Measurements from ENCODE around the gene DOCK2. TPM values are rescaled to one million over a fixed set of nuclear protein-coding genes. Genes with fewer than 3 reads are reported as not detected.

The DOCK2 gene
- polyA plus RNA-seq, 2 of the 4 experiments (the other 2 are of a cell fraction): 2.1 to 4.6 TPM

DNA sequence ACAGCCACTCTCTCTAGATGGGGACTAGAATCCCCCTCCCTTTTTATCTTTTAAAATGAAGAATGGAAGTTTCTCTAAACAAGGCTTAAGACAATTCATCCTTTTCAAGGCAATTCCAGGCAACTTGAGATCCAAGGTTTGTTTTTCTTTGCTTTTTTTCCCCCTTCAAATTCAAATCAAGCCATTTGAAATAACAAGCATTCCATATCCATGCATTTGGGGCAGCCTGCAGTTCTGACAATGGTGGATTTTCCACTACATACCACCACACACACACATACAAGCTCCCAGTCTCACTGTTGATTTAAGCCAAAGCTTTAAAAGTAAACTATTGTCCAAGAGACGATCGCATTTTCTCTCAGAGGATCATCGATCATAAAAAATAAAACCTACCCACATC, 342.8 kb downstream of the DOCK2 start:
- Histone ChIP-seq H3K4me3 (peak overlapping the region; percentile 38), H3K4me2 (peak overlapping the region; percentile 74), H3K4me1 (peaks cover 18% of the 10 kb centered on the region), H3K9me3 (no peaks in the 10 kb centered on the region), H3K27ac (peak overlapping the region; percentile 34 to 72; a peak in 5 of 6 replicates)
- DNase-seq (ENCODE audit: low read depth in 1 of 2, low spot score in 1 of 2) (no peak), FAIRE-seq (no peak), ATAC-seq (peak; percentile 17 to 23; a peak in 4 of 6 replicates)
- CTCF ChIA-PET: interaction anchor here (0.6 to 3.0 kb wide), 109 partner anchors 9 to 1299 kb away, joined by 3 to 59 read pairs (median 5); partner anchors contain the start of gene SPDL1
- WGBS (ENCODE audit: missing lambda C conversion rate): 17% methylated on average over 3 of the region's 3 CpGs
- POLR2A ChIA-PET: interaction anchor here (0.8 to 1.8 kb wide), 3 partner anchors 273 to 396 kb away, joined by 3 to 10 read pairs (median 8); partner anchors contain the start of gene SPDL1
- TF ChIP-seq, protein P1, sequence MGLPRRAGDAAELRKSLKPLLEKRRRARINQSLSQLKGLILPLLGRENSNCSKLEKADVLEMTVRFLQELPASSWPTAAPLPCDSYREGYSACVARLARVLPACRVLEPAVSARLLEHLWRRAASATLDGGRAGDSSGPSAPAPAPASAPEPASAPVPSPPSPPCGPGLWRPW (IDR thresholded peaks at IDR 0.05): no peak
- TF ChIP-seq POLR2A (IDR thresholded peaks at IDR 0.05; ENCODE audit: low read length) (no peak), POLR2AphosphoS2 (conservative IDR thresholded peaks at IDR 0.05; ENCODE audit: low read length) (no peak), SMC3 (IDR thresholded peaks at IDR 0.05) (no peak), MAZ (IDR thresholded peaks at IDR 0.05; ENCODE audit: borderline replicate concordance, low read depth, low read length) (no peak), JUN (IDR thresholded peaks at IDR 0.05) (no peak), EHMT2 (IDR thresholded peaks at IDR 0.05; ENCODE audit: low read depth) (no peak), FOXS1 (CRISPR knock-in tag; IDR thresholded peaks at IDR 0.05) (no peak), RCOR1 (IDR thresholded peaks at IDR 0.05; ENCODE audit: low read depth, low read length) (no peak), SREBF2 (IDR thresholded peaks at IDR 0.05) (no peak)
- TF ChIP-seq, protein P2, sequence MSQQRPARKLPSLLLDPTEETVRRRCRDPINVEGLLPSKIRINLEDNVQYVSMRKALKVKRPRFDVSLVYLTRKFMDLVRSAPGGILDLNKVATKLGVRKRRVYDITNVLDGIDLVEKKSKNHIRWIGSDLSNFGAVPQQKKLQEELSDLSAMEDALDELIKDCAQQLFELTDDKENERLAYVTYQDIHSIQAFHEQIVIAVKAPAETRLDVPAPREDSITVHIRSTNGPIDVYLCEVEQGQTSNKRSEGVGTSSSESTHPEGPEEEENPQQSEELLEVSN (IDR thresholded peaks at IDR 0.05; ENCODE audit: borderline replicate concordance, low read depth): no peak
- TF ChIP-seq, protein P3, sequence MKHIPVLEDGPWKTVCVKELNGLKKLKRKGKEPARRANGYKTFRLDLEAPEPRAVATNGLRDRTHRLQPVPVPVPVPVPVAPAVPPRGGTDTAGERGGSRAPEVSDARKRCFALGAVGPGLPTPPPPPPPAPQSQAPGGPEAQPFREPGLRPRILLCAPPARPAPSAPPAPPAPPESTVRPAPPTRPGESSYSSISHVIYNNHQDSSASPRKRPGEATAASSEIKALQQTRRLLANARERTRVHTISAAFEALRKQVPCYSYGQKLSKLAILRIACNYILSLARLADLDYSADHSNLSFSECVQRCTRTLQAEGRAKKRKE (CRISPR knock-in tag; IDR thresholded peaks at IDR 0.05; ENCODE audit: low read depth): no peak

DNA sequence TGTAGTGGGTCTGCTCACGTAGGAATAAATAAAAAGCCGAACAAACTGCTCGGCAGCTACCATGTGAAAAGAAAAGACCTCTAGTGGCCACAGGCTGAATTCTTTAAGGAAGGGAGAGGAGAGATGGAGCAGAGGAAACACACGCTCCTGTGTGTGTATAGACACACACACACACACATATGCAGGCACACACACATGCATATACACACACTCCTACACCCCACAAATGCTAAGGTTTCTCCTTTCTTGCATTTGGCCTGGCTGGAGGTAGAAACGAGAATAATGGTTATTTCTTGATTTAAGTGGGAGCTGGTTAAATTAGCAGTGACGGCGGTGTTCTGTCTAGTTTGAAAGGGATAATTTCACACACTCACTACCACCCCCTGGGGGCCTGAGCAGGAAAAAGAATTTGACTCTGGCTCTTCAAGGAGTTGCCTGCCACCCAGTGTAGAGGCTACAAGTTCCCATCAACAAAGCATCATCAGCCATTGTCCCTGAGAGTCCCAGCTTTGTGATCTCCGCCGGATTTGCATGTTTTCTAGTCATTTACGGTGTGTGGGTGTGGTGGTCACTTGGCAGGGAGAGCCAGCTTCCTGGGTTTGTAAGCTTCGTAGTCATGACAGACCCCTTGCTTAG, 343.5 kb downstream of the DOCK2 start, which contains the start of gene INSYN2B:
Gene INSYN2B, minus strand, starts transcription at position 78 of the 636 bp plus-strand sequence. CDS start 96,597 bp downstream, outside the sequence.
- DNase-seq (ENCODE audit: low read depth in 1 of 2, low spot score in 1 of 2) (peak; percentile 81 to 86), FAIRE-seq (no peak), ATAC-seq (peak; percentile 94 to 97)
- POLR2A ChIA-PET: interaction anchor here (0.8 to 1.8 kb wide), 4 partner anchors 274 to 397 kb away, joined by 3 to 10 read pairs (median 6); partner anchors contain the start of gene SPDL1
- Histone ChIP-seq H3K27ac (peak within 1 kb of the TSS; percentile 34 to 72; a peak in 5 of 6 replicates), H3K4me2 (peak within 1 kb of the TSS; percentile 74), H3K9me3 (no peaks in the 10 kb centered on the region), H3K4me1 (peaks cover 18% of the 10 kb centered on the region), H3K4me3 (peak within 1 kb of the TSS; percentile 38)
- CTCF ChIA-PET: interaction anchor here (0.6 to 3.0 kb wide), 116 partner anchors 8 to 1300 kb away, joined by 3 to 59 read pairs (median 5); partner anchors contain the start of gene SPDL1
- WGBS (ENCODE audit: missing lambda C conversion rate): 10% methylated on average over 11 of the region's 11 CpGs
- no peak for TF ChIP-seq EP300 (IDR thresholded peaks at IDR 0.05)
- TF ChIP-seq, protein P4, sequence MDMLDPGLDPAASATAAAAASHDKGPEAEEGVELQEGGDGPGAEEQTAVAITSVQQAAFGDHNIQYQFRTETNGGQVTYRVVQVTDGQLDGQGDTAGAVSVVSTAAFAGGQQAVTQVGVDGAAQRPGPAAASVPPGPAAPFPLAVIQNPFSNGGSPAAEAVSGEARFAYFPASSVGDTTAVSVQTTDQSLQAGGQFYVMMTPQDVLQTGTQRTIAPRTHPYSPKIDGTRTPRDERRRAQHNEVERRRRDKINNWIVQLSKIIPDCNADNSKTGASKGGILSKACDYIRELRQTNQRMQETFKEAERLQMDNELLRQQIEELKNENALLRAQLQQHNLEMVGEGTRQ (IDR thresholded peaks at IDR 0.05): no peak
- TF ChIP-seq ZSCAN20 (CRISPR knock-in tag; IDR thresholded peaks at IDR 0.05): no peak
- TF ChIP-seq POLR2AphosphoS2 (conservative IDR thresholded peaks at IDR 0.05; ENCODE audit: low read length): no peak
- TF ChIP-seq, protein P5, sequence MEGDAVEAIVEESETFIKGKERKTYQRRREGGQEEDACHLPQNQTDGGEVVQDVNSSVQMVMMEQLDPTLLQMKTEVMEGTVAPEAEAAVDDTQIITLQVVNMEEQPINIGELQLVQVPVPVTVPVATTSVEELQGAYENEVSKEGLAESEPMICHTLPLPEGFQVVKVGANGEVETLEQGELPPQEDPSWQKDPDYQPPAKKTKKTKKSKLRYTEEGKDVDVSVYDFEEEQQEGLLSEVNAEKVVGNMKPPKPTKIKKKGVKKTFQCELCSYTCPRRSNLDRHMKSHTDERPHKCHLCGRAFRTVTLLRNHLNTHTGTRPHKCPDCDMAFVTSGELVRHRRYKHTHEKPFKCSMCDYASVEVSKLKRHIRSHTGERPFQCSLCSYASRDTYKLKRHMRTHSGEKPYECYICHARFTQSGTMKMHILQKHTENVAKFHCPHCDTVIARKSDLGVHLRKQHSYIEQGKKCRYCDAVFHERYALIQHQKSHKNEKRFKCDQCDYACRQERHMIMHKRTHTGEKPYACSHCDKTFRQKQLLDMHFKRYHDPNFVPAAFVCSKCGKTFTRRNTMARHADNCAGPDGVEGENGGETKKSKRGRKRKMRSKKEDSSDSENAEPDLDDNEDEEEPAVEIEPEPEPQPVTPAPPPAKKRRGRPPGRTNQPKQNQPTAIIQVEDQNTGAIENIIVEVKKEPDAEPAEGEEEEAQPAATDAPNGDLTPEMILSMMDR (IDR thresholded peaks at IDR 0.05): peak; percentile 97
- TF ChIP-seq, protein P6, sequence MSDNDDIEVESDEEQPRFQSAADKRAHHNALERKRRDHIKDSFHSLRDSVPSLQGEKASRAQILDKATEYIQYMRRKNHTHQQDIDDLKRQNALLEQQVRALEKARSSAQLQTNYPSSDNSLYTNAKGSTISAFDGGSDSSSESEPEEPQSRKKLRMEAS (IDR thresholded peaks at IDR 0.05): peak; percentile 68
- TF ChIP-seq, protein P2 (IDR thresholded peaks at IDR 0.05; ENCODE audit: borderline replicate concordance, low read depth): no peak
- no peak for TF ChIP-seq ZC3H11A (IDR thresholded peaks at IDR 0.05)
- TF ChIP-seq FOXS1 (CRISPR knock-in tag; IDR thresholded peaks at IDR 0.05): no peak
- no peak for TF ChIP-seq EHF (CRISPR knock-in tag; IDR thresholded peaks at IDR 0.05)
- no peak for TF ChIP-seq HEYL (CRISPR knock-in tag; IDR thresholded peaks at IDR 0.05)
- TF ChIP-seq SREBF2 (IDR thresholded peaks at IDR 0.05): no peak
- 0 out of 2 replicates have a peak, but pooled peaks have one; percentile 25 for TF ChIP-seq MYC (IDR thresholded peaks at IDR 0.05; ENCODE audit: borderline replicate concordance, low read length)
- TF ChIP-seq CEBPB (IDR thresholded peaks at IDR 0.05): no peak
- TF ChIP-seq SMC3 (IDR thresholded peaks at IDR 0.05): peak; percentile 94
- TF ChIP-seq, protein P7, sequence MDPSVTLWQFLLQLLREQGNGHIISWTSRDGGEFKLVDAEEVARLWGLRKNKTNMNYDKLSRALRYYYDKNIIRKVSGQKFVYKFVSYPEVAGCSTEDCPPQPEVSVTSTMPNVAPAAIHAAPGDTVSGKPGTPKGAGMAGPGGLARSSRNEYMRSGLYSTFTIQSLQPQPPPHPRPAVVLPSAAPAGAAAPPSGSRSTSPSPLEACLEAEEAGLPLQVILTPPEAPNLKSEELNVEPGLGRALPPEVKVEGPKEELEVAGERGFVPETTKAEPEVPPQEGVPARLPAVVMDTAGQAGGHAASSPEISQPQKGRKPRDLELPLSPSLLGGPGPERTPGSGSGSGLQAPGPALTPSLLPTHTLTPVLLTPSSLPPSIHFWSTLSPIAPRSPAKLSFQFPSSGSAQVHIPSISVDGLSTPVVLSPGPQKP (IDR thresholded peaks at IDR 0.05; ENCODE audit: low read depth, low read length): no peak
- TF ChIP-seq, protein P8, sequence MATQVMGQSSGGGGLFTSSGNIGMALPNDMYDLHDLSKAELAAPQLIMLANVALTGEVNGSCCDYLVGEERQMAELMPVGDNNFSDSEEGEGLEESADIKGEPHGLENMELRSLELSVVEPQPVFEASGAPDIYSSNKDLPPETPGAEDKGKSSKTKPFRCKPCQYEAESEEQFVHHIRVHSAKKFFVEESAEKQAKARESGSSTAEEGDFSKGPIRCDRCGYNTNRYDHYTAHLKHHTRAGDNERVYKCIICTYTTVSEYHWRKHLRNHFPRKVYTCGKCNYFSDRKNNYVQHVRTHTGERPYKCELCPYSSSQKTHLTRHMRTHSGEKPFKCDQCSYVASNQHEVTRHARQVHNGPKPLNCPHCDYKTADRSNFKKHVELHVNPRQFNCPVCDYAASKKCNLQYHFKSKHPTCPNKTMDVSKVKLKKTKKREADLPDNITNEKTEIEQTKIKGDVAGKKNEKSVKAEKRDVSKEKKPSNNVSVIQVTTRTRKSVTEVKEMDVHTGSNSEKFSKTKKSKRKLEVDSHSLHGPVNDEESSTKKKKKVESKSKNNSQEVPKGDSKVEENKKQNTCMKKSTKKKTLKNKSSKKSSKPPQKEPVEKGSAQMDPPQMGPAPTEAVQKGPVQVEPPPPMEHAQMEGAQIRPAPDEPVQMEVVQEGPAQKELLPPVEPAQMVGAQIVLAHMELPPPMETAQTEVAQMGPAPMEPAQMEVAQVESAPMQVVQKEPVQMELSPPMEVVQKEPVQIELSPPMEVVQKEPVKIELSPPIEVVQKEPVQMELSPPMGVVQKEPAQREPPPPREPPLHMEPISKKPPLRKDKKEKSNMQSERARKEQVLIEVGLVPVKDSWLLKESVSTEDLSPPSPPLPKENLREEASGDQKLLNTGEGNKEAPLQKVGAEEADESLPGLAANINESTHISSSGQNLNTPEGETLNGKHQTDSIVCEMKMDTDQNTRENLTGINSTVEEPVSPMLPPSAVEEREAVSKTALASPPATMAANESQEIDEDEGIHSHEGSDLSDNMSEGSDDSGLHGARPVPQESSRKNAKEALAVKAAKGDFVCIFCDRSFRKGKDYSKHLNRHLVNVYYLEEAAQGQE (IDR thresholded peaks at IDR 0.05): no peak
- TF ChIP-seq NFE2L2 (conservative IDR thresholded peaks at IDR 0.05; ENCODE audit: low read length): no peak

All from A549 (cell line).